Stimulated activated CD8-positive, alpha-beta memory T cell treated with anti-CD3 and anti-CD28 coated beads, Interleukin-12 subunit alpha, Interleukin-12 subunit beta, amount 100 ng/mL, for 1 hour (primary cell): Measurements from ENCODE around the gene PLCB1.
"Not testable (repeated sequence)": the region's sequence is repeated elsewhere in the genome, so short reads cannot be mapped to it uniquely, and the experiment has no call there.

Experiments
- DNase-seq: peaks from one replicate; pipeline ENCODE4 v3.0.0-alpha.2; 2020; ENCODE audit warnings: low read depth

PLCB1 gene

DNA sequence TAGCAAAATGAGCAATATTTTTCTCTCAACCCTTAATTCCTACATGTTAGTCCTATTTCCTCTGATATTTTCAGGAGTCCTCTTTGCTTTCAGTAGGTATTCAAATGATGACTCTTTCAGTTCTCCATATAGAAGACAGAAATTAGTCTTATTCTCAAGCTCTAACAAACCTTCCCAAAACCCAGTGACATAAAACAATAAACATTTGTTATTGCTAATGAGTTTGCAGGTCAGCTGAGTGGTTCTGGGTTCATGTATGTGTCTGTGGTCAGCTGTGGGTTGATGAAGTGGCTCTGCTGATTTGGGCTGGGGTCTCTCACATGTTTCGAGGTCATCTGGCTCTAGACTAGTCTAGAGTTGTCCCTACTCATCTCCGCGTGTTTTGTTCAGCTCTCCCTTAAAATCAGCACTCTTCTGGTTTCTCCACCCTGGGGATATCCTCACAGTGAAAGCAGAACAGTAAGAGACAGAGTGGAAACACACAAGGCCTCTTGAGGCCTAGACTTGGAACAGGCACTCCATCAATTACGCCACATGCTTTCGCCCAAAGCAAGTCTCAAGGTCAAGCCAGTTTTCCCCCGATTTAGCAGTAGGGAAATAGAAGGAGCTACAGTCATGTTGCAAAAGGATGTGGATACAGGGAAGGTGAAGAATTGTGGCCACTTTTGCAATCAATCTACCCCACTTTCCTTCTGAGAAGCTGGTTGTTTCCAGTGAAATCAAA lies 273.0 kb downstream of the PLCB1 start:
- DNase-seq: no peak

- DNase-seq: no peak
Observed at GRCh38 chr20:8406391-8406790, 274.3 kb downstream of the PLCB1 start.

DNA sequence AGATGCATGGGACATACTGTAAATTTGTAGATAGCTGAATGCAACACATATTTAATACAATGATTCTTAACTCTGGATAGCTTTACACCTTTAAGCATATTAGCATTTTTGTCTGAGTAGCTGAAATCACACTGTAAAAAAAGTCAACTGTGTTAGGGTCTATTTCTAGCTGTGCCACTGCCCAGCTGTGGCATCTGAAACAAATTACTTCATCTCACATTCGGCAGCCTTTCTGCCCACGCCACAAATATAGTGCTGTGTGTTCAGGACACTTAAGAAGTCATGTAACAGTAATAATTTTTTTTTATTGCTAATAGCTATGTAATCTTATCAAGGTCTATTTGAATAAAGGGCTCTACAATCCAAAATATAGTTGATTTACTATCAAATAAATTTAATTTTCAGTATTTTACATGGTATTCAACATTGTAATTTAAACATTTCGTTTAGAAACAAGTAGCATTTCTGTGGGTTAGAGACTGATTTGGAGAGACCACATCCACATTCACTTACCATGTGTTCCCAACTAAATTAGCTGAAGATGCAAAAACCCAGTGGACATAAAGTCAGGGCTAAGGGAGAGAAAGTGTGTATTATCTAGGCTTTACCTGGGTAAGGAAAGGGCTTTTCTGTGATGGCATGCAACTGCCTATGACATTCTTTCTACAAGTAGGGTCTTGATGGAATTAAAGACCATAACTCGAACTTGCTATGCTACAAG lies 276.7 kb downstream of the PLCB1 start:
- no peak for DNase-seq

GRCh38 chr20:8413691-8414090 lies 281.6 kb downstream of the PLCB1 start:
- DNase-seq: no peak

DNA sequence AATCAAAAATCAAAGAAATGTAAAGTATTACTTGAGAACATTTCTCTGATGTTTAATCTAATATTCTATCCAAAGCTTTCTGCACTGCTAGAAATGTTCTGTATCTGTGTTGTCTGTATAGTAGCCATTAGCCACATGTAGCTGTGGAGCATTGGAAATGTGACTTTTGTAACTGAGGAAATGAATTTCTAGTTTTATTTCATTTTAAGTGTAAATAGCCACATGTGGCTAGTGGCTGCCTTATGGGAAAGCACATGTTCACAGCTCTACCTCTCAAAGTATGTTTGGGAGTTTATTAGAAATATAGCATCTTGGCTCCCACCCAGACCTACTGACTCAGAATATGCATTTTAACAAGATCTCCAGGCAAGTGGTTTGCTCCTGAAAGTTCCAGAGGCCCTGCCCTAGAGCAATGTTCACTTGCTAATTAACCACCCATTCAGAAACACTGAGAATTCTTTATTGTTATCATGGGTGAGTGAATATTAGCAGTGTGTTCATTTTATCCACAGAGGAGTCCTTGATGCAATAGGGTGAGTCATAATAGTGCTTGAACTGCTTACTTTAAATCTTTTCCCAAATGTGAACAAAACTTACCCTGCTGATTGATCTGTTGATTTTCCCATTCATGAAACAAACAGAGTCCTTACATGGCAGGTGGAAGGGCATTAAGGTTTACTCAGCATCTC lies 282.7 kb downstream of the PLCB1 start:
- no peak for DNase-seq

- no peak for DNase-seq
Observed at GRCh38 chr20:8421981-8422380, 289.9 kb downstream of the PLCB1 start.

GRCh38 chr20:8423482-8423881 lies 291.4 kb downstream of the PLCB1 start:
- DNase-seq: no peak

DNA sequence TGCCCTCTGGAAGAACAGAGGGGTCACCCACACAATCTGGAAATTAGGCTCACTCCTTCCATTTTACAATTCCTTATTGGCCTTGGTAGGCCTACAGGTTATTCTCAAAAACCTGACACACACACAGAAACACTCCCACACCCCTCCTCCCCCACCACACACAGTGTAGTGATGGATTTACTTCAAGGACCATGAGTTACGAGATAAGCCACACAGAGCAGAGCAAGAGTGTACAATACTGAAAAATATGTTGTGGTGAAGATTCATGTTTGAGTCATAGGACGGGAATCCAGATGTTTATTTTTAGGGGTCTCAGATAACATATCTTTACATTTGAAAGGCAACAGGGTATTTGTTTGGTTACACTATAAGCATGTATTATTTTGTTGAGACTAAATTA lies 291.9 kb downstream of the PLCB1 start:
- DNase-seq: no peak

DNA sequence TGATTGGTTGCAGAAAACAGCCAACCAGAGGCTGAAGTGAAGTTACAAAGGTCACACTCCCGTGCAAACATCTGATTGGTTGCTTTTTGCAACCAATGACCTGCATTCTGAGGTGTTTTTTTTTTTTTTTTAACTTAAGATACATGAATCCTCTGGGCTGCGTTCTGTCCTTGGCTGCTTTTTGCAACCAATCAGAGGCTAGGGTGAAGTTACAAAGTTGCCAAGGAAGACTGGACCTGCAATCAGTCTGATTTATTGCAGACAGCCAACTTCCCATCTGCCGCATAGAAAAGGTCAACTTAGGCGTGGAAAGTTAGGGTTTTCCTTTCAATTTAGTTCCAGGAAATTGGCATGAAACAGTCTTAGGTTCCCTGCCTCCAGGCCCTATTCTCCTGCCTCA lies 292.9 kb downstream of the PLCB1 start:
- no peak for DNase-seq

GRCh38 chr20:8425802-8426201 lies 293.7 kb downstream of the PLCB1 start:
- DNase-seq: no peak

GRCh38 chr20:8427419-8428040 lies 295.5 kb downstream of the PLCB1 start:
- DNase-seq: no peak

DNA sequence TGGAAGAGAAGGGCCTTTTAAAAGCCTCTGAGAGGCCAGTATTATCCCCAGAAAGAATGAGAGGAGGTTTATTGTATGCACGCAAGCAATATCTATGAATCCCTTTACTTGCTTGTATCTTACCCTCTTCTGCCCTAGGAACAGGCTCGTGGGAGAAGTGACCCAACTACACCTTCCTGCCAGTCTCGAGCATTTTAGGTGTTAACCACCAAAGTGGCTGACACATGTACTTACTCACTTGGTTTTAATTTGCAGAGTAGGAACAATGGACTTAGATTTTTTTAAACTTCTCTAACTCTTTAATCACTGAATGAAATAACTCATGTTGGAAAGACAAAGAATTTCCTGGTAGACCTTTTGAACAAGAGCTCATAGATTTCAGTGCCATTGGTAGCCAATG lies 296.9 kb downstream of the PLCB1 start:
- DNase-seq: no peak

- no peak for DNase-seq
Observed at GRCh38 chr20:8431538-8432434, 299.7 kb downstream of the PLCB1 start.

GRCh38 chr20:8432435-8433148 lies 300.5 kb downstream of the PLCB1 start:
- DNase-seq: no peak

DNA sequence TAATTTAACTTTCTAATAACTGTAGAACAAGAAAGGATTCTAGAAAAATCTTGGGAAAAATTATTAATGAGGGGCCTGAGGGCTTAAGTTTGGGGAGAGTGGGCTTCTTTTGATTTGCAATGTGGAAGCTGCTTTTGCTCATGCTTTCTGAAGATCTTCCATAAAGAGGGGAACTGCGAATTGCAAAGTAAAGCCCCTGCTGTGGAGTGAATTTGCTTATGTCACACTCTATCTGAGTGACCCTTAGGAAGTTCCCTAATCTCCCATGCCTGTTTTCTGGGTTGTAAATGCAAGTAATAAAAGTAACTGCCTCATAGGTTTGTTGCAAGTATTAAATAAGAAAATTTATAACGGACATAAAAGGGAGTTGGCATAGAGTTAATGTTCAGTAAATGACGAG lies 301.2 kb downstream of the PLCB1 start:
- DNase-seq: no peak

DNA sequence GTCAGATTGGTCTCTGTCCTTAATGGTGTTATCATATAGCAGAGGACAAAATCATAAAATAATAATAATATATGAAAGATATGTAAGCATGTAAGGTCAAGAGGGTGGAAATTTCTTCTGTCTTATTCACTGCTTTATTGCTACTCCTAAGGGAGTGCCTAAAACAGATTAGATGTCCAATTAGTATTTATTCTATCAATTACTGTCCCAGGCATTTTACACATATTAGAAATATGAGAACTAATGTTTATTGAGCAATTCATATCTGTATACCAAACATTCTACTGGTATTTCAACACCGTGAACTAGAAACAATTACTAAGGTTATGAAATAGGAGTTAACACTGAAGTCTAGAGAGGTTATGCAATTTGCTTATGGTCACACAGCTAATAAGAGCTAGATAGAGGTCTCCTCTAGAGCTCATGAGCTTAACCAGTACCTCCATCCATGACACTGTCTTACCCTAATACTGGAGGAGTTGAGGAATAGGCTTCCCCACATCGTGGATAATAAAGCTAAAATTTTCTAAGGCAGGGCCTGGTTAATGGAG lies 302.3 kb downstream of the PLCB1 start:
- no peak for DNase-seq

- no peak for DNase-seq
Observed at GRCh38 chr20:8435285-8436035, 303.4 kb downstream of the PLCB1 start.

DNA sequence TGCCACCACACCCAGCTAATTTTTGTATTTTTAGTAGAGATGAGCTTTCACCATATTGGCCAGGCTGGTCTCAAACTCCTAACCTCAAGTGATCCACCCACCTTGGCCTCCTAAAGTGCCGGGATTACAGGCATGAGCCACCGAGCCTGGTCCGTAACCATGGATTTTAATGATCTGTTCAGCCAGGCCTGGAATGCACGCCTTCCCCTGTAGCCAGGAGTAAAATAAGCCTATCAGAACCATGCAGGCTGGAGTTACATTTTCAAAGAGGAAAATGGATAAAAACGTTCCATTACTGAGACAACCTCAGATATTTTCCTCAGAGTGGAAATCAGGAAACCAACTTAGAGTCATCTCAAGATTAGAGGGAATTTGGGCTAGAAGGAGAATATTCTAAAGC lies 304.9 kb downstream of the PLCB1 start:
- DNase-seq: not testable (repeated sequence)

DNA sequence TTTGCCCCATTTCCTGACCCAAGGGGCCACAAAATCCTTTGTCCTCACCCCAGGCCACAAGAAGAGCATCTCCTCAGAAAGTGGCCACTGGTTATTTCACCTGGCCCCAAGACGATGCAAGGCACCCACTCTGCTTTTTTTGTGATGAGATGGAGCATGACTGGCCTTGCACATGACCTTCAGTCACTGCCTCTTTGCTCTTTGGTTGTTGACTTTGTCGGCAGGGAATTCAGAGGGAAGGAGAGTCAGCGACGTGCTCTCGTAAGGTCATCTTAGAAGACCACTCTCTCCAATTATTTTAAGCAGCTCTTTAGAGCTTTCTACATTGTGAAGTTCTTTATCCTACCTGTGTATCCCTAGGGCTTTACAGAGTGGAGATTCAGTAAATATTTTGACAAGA lies 306.7 kb downstream of the PLCB1 start:
- no peak for DNase-seq

DNA sequence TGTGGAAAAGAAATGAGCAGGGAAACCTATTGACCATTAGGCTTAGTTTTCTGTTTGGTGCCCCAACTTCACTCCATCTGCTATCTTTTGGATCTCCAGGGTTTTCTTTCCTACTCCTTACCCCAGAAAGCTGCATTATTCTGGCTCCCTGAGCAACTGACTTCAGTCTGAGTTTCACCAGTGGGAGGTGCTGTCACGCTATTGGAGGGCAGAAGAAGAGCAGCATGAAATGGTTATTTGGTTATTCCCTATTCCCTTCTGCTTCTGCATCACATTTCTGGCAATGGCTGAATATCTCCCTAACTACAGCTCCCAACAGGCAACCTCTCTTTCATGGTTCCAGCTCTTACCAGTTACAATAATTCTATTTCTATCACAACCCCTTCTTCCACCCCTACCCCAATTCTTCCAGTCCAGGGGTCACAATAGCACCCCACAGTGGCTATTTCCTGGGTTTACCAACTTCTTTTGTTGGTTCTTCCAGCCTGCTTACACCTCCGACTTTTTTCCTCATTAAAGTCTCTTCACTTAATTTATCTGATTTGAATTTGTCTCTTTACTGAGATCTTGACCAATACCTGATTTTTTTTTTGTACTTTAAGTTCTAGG lies 311.5 kb downstream of the PLCB1 start:
- no peak for DNase-seq
